OCI-LY1 (cell line): ENCODE results near the gene HOXD3.

Experiments
- H2AFZ ChIP-seq: fragments of 200-600 bp; sonication (generic), shearing (Covaris generic); 2 replicates; pipeline ENCODE4 v1.6.0; 2014; ENCODE audit warnings: antibody characterized with exemption, mild to moderate bottlenecking, low read length
- H3F3A ChIP-seq: fragments of 200-600 bp; sonication (generic), shearing (Covaris generic); 2 replicates; pipeline ENCODE4 v1.6.0; 2014; ENCODE audit warnings: mild to moderate bottlenecking, antibody characterized with exemption, low read length, moderate library complexity; ENCODE audit not compliant: insufficient read depth
- H3K27ac ChIP-seq: fragments of 200-600 bp; sonication (generic); 2 replicates; pipeline ENCODE4 v1.5.1; 2014; ENCODE audit warnings: low read length, mixed run types, mild to moderate bottlenecking, low read depth; ENCODE audit not compliant: poor library complexity, severe bottlenecking
- H3K27me3 ChIP-seq: fragments of 200-600 bp; sonication (generic); 2 replicates; pipeline ENCODE4 v1.6.0; 2014; ENCODE audit warnings: antibody characterized with exemption, mild to moderate bottlenecking, low read length, moderate library complexity; ENCODE audit not compliant: insufficient read depth
- H3K36me3 ChIP-seq: fragments of 200-600 bp; sonication (generic); 2 replicates; pipeline ENCODE4 v1.6.1; 2014; ENCODE audit warnings: mild to moderate bottlenecking, antibody characterized with exemption, low read length, moderate library complexity, mixed read lengths; ENCODE audit not compliant: insufficient read depth
- H3K4me1 ChIP-seq: fragments of 200-600 bp; sonication (generic); 2 replicates; pipeline ENCODE4 v1.5.1; 2014; ENCODE audit warnings: mild to moderate bottlenecking, low read length, moderate library complexity; ENCODE audit not compliant: insufficient read depth, severe bottlenecking
- H3K4me2 ChIP-seq: fragments of 200-600 bp; sonication (generic), shearing (Covaris generic); 2 replicates; pipeline ENCODE4 v1.6.1; 2014; ENCODE audit warnings: low read length
- H3K4me3 ChIP-seq: fragments of 200-600 bp; sonication (generic); 2 replicates; pipeline ENCODE4 v1.5.1; 2014; ENCODE audit warnings: low read length, low read depth, mild to moderate bottlenecking, mixed read lengths; ENCODE audit not compliant: poor library complexity, severe bottlenecking
- H3K79me2 ChIP-seq: fragments of 200-600 bp; shearing (Covaris generic); 2 replicates; pipeline ENCODE4 v1.6.1; 2016; ENCODE audit warnings: mixed run types, low read length, mixed read lengths; ENCODE audit not compliant: insufficient read depth
- H3K9ac ChIP-seq: fragments of 200-600 bp; sonication (generic), shearing (Covaris generic); 2 replicates; pipeline ENCODE4 v1.6.1; 2014; ENCODE audit warnings: mild to moderate bottlenecking, low read length, mixed read lengths
- H3K9me2 ChIP-seq: fragments of 200-600 bp; sonication (generic), shearing (Covaris generic); 2 replicates; pipeline ENCODE4 v1.6.1; 2014; ENCODE audit warnings: low read depth, mild to moderate bottlenecking, low read length, mixed read lengths
- H3K9me3 ChIP-seq: fragments of 200-600 bp; shearing (Covaris generic); 2 replicates; pipeline ENCODE4 v1.6.1; 2014; ENCODE audit warnings: low read length, mixed read lengths
- H4K20me1 ChIP-seq: fragments of 200-600 bp; sonication (generic), shearing (Covaris generic); 2 replicates; pipeline ENCODE4 v1.6.0; 2016; ENCODE audit warnings: mild to moderate bottlenecking, low read length; ENCODE audit not compliant: insufficient read depth
- CTCF ChIP-seq: fragments of 200-600 bp; sonication (generic), shearing (Covaris generic); IDR thresholded peaks from 2 replicates; pipeline ENCODE4 v1.5.1; 2017; ENCODE audit warnings: mild to moderate bottlenecking, antibody characterized with exemption, low read length, moderate library complexity, mixed read lengths
- EZH2 ChIP-seq: fragments of 200-600 bp; sonication (generic), shearing (Covaris generic); IDR thresholded peaks from 2 replicates; pipeline ENCODE4 v1.8.0; 2017; ENCODE audit warnings: borderline replicate concordance, mixed run types, mild to moderate bottlenecking, antibody characterized with exemption, low read length, moderate library complexity, mixed read lengths

HOXD3 gene

GRCh38 chr2:176135035-176135440, 22.1 kb upstream of the HOXD3 start:
- Histone ChIP-seq H4K20me1 (no peaks in the 10 kb centered on the region), H3K79me2 (no peaks in the 10 kb centered on the region), H2AFZ (no peak overlapping the region), H3K9ac (no peak overlapping the region), H3K4me1 (peaks cover 2% of the 10 kb centered on the region), H3K27me3 (no peaks in the 10 kb centered on the region), H3K4me2 (no peak overlapping the region), H3K9me3 (no peaks in the 10 kb centered on the region), H3F3A (no peaks in the 10 kb centered on the region), H3K36me3 (no peaks in the 10 kb centered on the region), H3K4me3 (no peak overlapping the region), H3K9me2 (no peaks in the 10 kb centered on the region), H3K27ac (no peak overlapping the region)
- TF ChIP-seq CTCF (no peak), EZH2 (no peak)

- no peaks in the 10 kb centered on the region for H3K9me3 ChIP-seq
- TF ChIP-seq CTCF (no peak), EZH2 (no peak)
- no peaks in the 10 kb centered on the region for H3F3A ChIP-seq
- no peaks in the 10 kb centered on the region for H3K79me2 ChIP-seq
- no peaks in the 10 kb centered on the region for H3K36me3 ChIP-seq
- no peaks in the 10 kb centered on the region for H3K9me2 ChIP-seq
- H2AFZ ChIP-seq: no peak overlapping the region
- H3K4me2 ChIP-seq: no peak overlapping the region
- H3K27ac ChIP-seq: no peak overlapping the region
- peaks cover 5% of the 10 kb centered on the region for H3K4me1 ChIP-seq
- no peak overlapping the region for H3K4me3 ChIP-seq
- no peak overlapping the region for H3K9ac ChIP-seq
- no peaks in the 10 kb centered on the region for H4K20me1 ChIP-seq
- no peaks in the 10 kb centered on the region for H3K27me3 ChIP-seq
These were observed 20.5 kb upstream of the HOXD3 start for GRCh38 chr2:176136374-176137251.

GRCh38 chr2:176137252-176137580, 19.9 kb upstream of the HOXD3 start:
- H4K20me1 ChIP-seq: no peaks in the 10 kb centered on the region
- no peak overlapping the region for H3K27ac ChIP-seq
- no peaks in the 10 kb centered on the region for H3F3A ChIP-seq
- no peak overlapping the region for H3K4me3 ChIP-seq
- no peaks in the 10 kb centered on the region for H3K79me2 ChIP-seq
- H2AFZ ChIP-seq: no peak overlapping the region
- H3K9ac ChIP-seq: no peak overlapping the region
- H3K4me2 ChIP-seq: no peak overlapping the region
- H3K36me3 ChIP-seq: no peaks in the 10 kb centered on the region
- H3K27me3 ChIP-seq: no peaks in the 10 kb centered on the region
- TF ChIP-seq EZH2 (no peak), CTCF (no peak)
- H3K4me1 ChIP-seq: peaks cover 5% of the 10 kb centered on the region
- H3K9me2 ChIP-seq: no peaks in the 10 kb centered on the region
- H3K9me3 ChIP-seq: no peaks in the 10 kb centered on the region
